ENCODE measurements around the gene RFX5.
"Not testable (repeated sequence)": the region's sequence is repeated elsewhere in the genome, so short reads cannot be mapped to it uniquely, and the experiment has no call there.

RFX5 gene

GRCh38 chr1:151346769-151347522 lies at the start of gene RFX5:
Gene RFX5 (minus strand): TSS chr1:151347252. CDS start chr1:151346320, 932 bp downstream.
- peak; percentile 89 to 92 (median 90) for DNase-seq (ENCODE audit: low read depth in 2 of 3, low spot score in 1 of 3)

- DNase-seq (ENCODE audit: low read depth in 2 of 3, low spot score in 1 of 3): not testable (repeated sequence)
Observed at GRCh38 chr1:151396265-151396664, 49.2 kb upstream of the RFX5 start.

- DNase-seq (ENCODE audit: low read depth in 2 of 3, low spot score in 1 of 3): no peak
Observed at GRCh38 chr1:151393583-151393982, 46.5 kb upstream of the RFX5 start.

- no peak for DNase-seq (ENCODE audit: low read depth in 2 of 3, low spot score in 1 of 3)
Observed at GRCh38 chr1:151391079-151391563, 44.1 kb upstream of the RFX5 start.

GRCh38 chr1:151390221-151391078 lies 43.4 kb upstream of the RFX5 start:
- not testable (repeated sequence) for DNase-seq (ENCODE audit: low read depth in 2 of 3, low spot score in 1 of 3)

GRCh38 chr1:151386002-151386401 lies 39.0 kb upstream of the RFX5 start:
- no peak for DNase-seq (ENCODE audit: low read depth in 2 of 3, low spot score in 1 of 3)

- DNase-seq (ENCODE audit: low read depth in 2 of 3, low spot score in 1 of 3): no peak
Observed at GRCh38 chr1:151384584-151384983, 37.5 kb upstream of the RFX5 start.

- DNase-seq (ENCODE audit: low read depth in 2 of 3, low spot score in 1 of 3): no peak
Observed at GRCh38 chr1:151377150-151377884, 30.3 kb upstream of the RFX5 start.

- no peak for DNase-seq (ENCODE audit: low read depth in 2 of 3, low spot score in 1 of 3)
Observed at GRCh38 chr1:151373196-151373595, 26.1 kb upstream of the RFX5 start.

- no peak for DNase-seq (ENCODE audit: low read depth in 2 of 3, low spot score in 1 of 3)
Observed at GRCh38 chr1:151372058-151372934, 25.2 kb upstream of the RFX5 start, which contains the start of gene SELENBP1. Gene SELENBP1 (minus strand): TSS chr1:151372705. CDS start chr1:151372641, 64 bp downstream.

GRCh38 chr1:151371370-151372057 lies 24.5 kb upstream of the RFX5 start:
- no peak for DNase-seq (ENCODE audit: low read depth in 2 of 3, low spot score in 1 of 3)

GRCh38 chr1:151370211-151370911 lies 23.3 kb upstream of the RFX5 start:
- DNase-seq (ENCODE audit: low read depth in 2 of 3, low spot score in 1 of 3): no peak

GRCh38 chr1:151369621-151370048 lies 22.6 kb upstream of the RFX5 start:
- no peak for DNase-seq (ENCODE audit: low read depth in 2 of 3, low spot score in 1 of 3)

GRCh38 chr1:151369302-151369610 lies 22.2 kb upstream of the RFX5 start:
- no peak for DNase-seq (ENCODE audit: low read depth in 2 of 3, low spot score in 1 of 3)

- DNase-seq (ENCODE audit: low read depth in 2 of 3, low spot score in 1 of 3): no peak
Observed at GRCh38 chr1:151368393-151369301, 21.6 kb upstream of the RFX5 start.

GRCh38 chr1:151367658-151368392 lies 20.8 kb upstream of the RFX5 start:
- DNase-seq (ENCODE audit: low read depth in 2 of 3, low spot score in 1 of 3): no peak

- DNase-seq (ENCODE audit: low read depth in 2 of 3, low spot score in 1 of 3): no peak
Observed at GRCh38 chr1:151364996-151365395, 17.9 kb upstream of the RFX5 start.
